Gastrocnemius medialis (tissue), 4 donors: ENCODE data around the gene SLC32A1. TPM values are rescaled to one million over a fixed set of nuclear protein-coding genes. Genes with fewer than 3 reads are reported as not detected.

Experiments used
- ATAC-seq, 2 donors: fragments of 150-250 bp; one replicate each; pipeline ENCODE4 v1.9.1; 2016
- DNase-seq, 2 donors: peaks; one replicate each; pipeline ENCODE4 v3.0.0-alpha.2; 2019
- H3K27ac ChIP-seq, 4 donors: fragments of 200-600 bp; sonication (generic); 1 replicate in 1 of 4; 2 replicates in 3 of 4; pipeline ENCODE4 v1.5.1; 2016 to 2018; ENCODE audit warnings: mild to moderate bottlenecking in 2 of 4, moderate library complexity in 1 of 4
- H3K27me3 ChIP-seq, 3 donors: fragments of 200-600 bp; sonication (generic) in 2 of 3; 1 replicate in 1 of 3; 2 replicates in 2 of 3; pipeline versions ENCODE4 v1.5.1 to v1.6.0; 2016 to 2019; ENCODE audit warnings: mild to moderate bottlenecking in 1 of 3, moderate library complexity in 1 of 3
- H3K36me3 ChIP-seq, 2 donors: fragments of 200-600 bp; sonication (generic) in 1 of 2; one replicate each; pipeline ENCODE4 v1.5.1; 2017 to 2018
- H3K4me1 ChIP-seq, 2 donors: fragments of 200-600 bp; sonication (generic) in 1 of 2; one replicate each; pipeline ENCODE4 v1.5.1; 2016 to 2017; ENCODE audit warnings: mild to moderate bottlenecking in 2 of 2
- H3K4me3 ChIP-seq, 4 donors: fragments of 200-600 bp; sonication (generic) in 3 of 4; 1 replicate in 1 of 4; 2 replicates in 3 of 4; pipeline ENCODE4 v1.5.1; 2016 to 2019; ENCODE audit warnings: mild to moderate bottlenecking in 2 of 4
- H3K9me3 ChIP-seq, 3 donors: fragments of 200-600 bp; sonication (generic) in 2 of 3; 1 replicate in 1 of 3; 2 replicates in 2 of 3; pipeline ENCODE4 v1.5.1; 2016 to 2019
- POLR2A ChIP-seq, 2 donors: fragments of 450-650 bp; IDR thresholded peaks; one replicate each; pipeline ENCODE4 v1.6.1; 2017; ENCODE audit warnings: antibody characterized with exemption in 2 of 2, mild to moderate bottlenecking in 2 of 2, moderate library complexity in 2 of 2
- in situ Hi-C, 4 donors: fragments of 200-750 bp; cut with MboI; loops; one replicate each; pipeline versions ENCODE4 v1.15.0 to v1.8.0; 2017; ENCODE audit warnings: low sequenced_read_pairs in 4 of 4
- intact Hi-C: fragments of 100-400 bp; cut with DNase I; formaldehyde crosslinking; loops from one replicate; pipeline ENCODE4 v1.15.1; 2023; ENCODE audit warnings: low total_unique reads
- total RNA-seq, 4 donors: library from RNA; depleted of rRNA; stranded (reverse); fragments of >200 nt; gene quantifications; one replicate each; pipeline versions ENCODE4 v1.1.0 to v1.2.3, GENCODE V29; 2016
- TF ChIP-seq, protein P1 (sequence below), 5 experiments: fragments of 450-650 bp in 3 of 5; fragments of 200-600 bp in 2 of 5; sonication (generic) in 2 of 5; IDR thresholded peaks in 4 of 5; conservative IDR thresholded peaks in 1 of 5; 1 replicate in 4 of 5; 2 replicates in 1 of 5; pipeline ENCODE4 v1.5.1; 2016 to 2019; ENCODE audit warnings: antibody characterized with exemption in 5 of 5, mild to moderate bottlenecking in 3 of 5, moderate library complexity in 3 of 5

The SLC32A1 gene
- total RNA-seq, 4 donors from 2014 or later, result not detected

DNA sequence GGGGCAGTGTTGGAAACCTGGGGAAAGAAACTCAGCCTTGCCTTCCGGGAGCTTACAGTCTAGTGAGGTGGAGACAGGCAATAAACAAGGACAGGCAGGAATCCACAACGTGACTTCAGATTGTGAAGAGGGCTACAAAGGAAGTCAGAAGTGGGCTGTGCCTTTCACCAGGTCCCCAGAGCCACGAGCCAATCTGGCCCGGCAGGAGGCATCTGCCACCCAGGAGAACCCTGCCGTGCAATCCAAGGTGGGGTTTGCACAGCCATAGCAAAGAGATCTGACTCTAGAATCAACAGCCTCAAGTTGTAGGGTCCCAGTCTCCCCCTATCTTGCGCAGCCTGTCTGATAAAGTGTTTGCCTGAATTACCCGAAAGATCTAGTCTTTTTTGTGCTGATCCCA, 5.5 kb downstream of the SLC32A1 start:
- in situ Hi-C loops, result loop anchor here in 1 of 4 donors (10.0 kb wide), 1 partner anchor 85 kb away; no protein-coding TSS in a partner anchor
- DNase-seq (no peak), ATAC-seq (no peak)
- Histone ChIP-seq H3K4me1 (peaks cover 0 to 17% of the 10 kb centered on the region in 2 donors), H3K36me3 (no peaks in the 10 kb centered on the region), H3K4me3 (no peak overlapping the region), H3K27me3 (peaks cover 96 to 98% (median 98%) of the 10 kb centered on the region in 3 donors), H3K9me3 (no peaks in the 10 kb centered on the region), H3K27ac (no peak overlapping the region)
- TF ChIP-seq POLR2A (IDR thresholded peaks at IDR 0.05), result no peak
- TF ChIP-seq, protein P1, sequence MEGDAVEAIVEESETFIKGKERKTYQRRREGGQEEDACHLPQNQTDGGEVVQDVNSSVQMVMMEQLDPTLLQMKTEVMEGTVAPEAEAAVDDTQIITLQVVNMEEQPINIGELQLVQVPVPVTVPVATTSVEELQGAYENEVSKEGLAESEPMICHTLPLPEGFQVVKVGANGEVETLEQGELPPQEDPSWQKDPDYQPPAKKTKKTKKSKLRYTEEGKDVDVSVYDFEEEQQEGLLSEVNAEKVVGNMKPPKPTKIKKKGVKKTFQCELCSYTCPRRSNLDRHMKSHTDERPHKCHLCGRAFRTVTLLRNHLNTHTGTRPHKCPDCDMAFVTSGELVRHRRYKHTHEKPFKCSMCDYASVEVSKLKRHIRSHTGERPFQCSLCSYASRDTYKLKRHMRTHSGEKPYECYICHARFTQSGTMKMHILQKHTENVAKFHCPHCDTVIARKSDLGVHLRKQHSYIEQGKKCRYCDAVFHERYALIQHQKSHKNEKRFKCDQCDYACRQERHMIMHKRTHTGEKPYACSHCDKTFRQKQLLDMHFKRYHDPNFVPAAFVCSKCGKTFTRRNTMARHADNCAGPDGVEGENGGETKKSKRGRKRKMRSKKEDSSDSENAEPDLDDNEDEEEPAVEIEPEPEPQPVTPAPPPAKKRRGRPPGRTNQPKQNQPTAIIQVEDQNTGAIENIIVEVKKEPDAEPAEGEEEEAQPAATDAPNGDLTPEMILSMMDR (IDR thresholded peaks at IDR 0.05 in 4 of 5, conservative IDR thresholded peaks at IDR 0.05 in 1 of 5), result no peak
- intact Hi-C loops, result loop anchor here (5.0 kb wide), 1 partner anchor 82 kb away; no protein-coding TSS in a partner anchor

DNA sequence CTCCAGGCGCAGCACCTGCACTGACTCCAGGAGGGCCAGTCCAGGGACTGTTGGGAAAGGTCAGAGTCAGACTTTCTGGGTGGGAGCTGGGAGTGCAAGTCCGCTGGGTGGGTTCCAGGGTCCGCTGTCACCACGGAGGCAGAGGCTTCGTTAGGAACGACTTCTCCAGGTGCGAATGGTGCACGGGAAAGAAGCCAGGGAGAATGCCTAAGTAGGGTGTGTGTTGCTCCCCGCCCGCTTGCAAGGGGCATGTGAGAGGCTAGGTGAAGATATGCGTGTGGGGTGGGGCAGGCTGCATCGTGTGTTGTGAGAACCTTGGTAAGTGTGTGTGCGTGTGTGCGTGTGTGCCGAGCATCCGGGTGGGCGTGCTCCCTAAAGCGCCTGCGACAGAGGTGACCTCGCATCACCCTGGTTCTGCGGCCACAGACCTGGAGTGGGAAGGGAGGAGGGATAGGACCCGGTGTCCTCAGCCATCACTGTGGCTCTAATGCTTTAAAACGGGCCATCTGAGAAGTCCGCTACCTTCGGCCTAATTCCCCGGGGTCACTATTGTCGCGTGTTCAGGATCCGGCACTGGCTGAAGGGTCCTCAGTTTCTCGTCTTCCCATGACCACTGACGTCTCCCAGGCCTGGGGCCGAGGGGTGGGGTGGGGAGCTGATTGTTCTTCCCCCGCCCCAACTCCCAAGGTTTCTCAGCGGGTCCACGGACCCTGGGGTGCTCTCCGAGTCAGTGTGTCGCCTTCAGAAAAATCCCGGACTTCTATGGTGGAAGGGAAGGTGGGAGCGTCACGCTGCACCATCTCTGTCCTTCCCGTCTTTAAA, 6.1 kb downstream of the SLC32A1 start:
- TF ChIP-seq, protein P1 (IDR thresholded peaks at IDR 0.05 in 4 of 5, conservative IDR thresholded peaks at IDR 0.05 in 1 of 5), result no peak
- no peak for TF ChIP-seq POLR2A (IDR thresholded peaks at IDR 0.05)
- no peak overlapping the region for H3K27ac ChIP-seq
- no peak for ATAC-seq
- in situ Hi-C loops, result loop anchor here in 1 of 4 donors (10.0 kb wide), 1 partner anchor 86 kb away; no protein-coding TSS in a partner anchor
- peaks cover 92 to 98% (median 96%) of the 10 kb centered on the region in 3 donors for H3K27me3 ChIP-seq
- H3K9me3 ChIP-seq, result no peaks in the 10 kb centered on the region
- intact Hi-C loops, result loop anchor here (5.0 kb wide), 1 partner anchor 83 kb away; no protein-coding TSS in a partner anchor
- no peak for DNase-seq
- no peaks in the 10 kb centered on the region for H3K36me3 ChIP-seq
- peaks cover 0 to 17% of the 10 kb centered on the region in 2 donors for H3K4me1 ChIP-seq
- H3K4me3 ChIP-seq, result peak overlapping the region in 1 of 4 donors; percentile 52

DNA sequence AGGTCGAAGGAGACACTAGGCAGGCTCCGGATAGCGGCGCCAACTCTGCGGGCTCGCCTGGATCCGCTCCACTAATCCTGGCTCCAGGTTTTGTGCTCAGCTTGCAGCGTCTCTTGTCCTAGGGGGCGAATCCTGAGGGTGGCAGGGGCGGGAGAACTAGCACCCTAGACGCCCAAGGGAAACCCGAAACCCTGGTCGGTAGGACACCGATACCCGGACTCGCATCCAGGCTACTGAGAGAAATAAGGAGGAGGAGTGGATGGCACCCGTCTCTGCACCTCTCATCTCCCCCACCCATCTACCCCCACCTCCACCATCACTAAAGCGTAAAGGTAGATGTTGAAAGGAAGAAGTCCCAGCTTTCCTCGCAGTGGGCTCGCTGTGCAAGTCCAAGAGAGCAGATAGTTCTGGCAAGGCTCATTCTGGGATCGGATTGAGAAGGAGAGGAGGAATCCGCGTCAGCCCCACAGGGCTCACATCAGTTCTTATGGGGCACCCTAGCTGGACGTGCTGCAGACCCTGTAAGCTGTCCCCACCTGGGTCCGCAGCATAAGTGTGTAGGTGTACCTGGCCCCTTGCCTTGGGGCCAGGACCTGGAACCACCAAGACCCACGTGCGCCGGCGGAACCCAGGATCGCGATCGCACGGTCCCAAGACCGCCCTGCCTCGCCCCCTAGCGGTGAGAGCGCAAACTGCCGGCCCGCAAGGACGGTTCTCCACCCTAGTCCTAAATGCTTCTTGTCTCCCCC, 6.9 kb downstream of the SLC32A1 start:
- Histone ChIP-seq H3K4me1 (peaks cover 0 to 17% of the 10 kb centered on the region in 2 donors), H3K27ac (no peak overlapping the region), H3K9me3 (no peaks in the 10 kb centered on the region), H3K27me3 (peaks cover 84 to 94% (median 91%) of the 10 kb centered on the region in 3 donors), H3K36me3 (no peaks in the 10 kb centered on the region), H3K4me3 (peak overlapping the region; percentile 26 to 52 (median 34))
- intact Hi-C loops (loop anchor here (5.0 kb wide), 1 partner anchor 84 kb away; no protein-coding TSS in a partner anchor), in situ Hi-C loops (loop anchor here in 1 of 4 donors (10.0 kb wide), 1 partner anchor 86 kb away; no protein-coding TSS in a partner anchor)
- TF ChIP-seq POLR2A (IDR thresholded peaks at IDR 0.05), result no peak
- TF ChIP-seq, protein P1 (IDR thresholded peaks at IDR 0.05 in 4 of 5, conservative IDR thresholded peaks at IDR 0.05 in 1 of 5), result peak; percentile 38 to 93 (median 81)
- ATAC-seq (peak in 1 of 2 donors; percentile 30), DNase-seq (no peak)

DNA sequence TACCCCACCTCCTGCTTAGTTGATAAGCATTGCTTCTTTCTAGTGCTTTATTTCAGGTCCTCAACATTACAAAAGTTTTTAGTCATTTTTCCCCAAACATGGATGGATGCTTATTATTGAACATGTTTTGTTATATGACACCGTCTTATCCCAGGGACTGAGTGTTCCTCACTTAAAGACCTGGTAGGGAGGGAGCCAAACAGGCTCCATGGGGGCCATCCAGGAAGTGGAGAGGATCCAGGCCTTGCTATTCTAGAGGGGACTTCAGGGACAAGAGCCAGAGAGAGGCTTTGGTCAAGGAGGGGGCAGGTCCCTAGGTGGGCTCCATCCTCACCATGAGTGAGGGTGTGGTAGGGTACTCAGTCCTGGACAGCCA, 7.4 kb downstream of the SLC32A1 start:
- H3K36me3 ChIP-seq, result no peaks in the 10 kb centered on the region
- peak overlapping the region in 2 of 4 donors; percentile 36 to 52 for H3K4me3 ChIP-seq
- in situ Hi-C loops (loop anchor here in 1 of 4 donors (10.0 kb wide), 1 partner anchor 87 kb away; no protein-coding TSS in a partner anchor), intact Hi-C loops (loop anchor here (5.0 kb wide), 1 partner anchor 84 kb away; no protein-coding TSS in a partner anchor)
- no peak overlapping the region for H3K27ac ChIP-seq
- H3K4me1 ChIP-seq, result peaks cover 0 to 17% of the 10 kb centered on the region in 2 donors
- DNase-seq (no peak), ATAC-seq (no peak)
- peaks cover 79 to 91% (median 88%) of the 10 kb centered on the region in 3 donors for H3K27me3 ChIP-seq
- TF ChIP-seq, protein P1 (IDR thresholded peaks at IDR 0.05 in 4 of 5, conservative IDR thresholded peaks at IDR 0.05 in 1 of 5), result peak in 1 of 5 experiments; percentile 4
- no peak for TF ChIP-seq POLR2A (IDR thresholded peaks at IDR 0.05)
- no peaks in the 10 kb centered on the region for H3K9me3 ChIP-seq
